ENCODE measurements around the gene DAPK1.

- TF ChIP-seq CTCF (IDR thresholded peaks at IDR 0.05), result no peak
- no peak for TF ChIP-seq POLR2A (IDR thresholded peaks at IDR 0.05)
Observed at GRCh38 chr9:87570000-87570908, 72.6 kb downstream of the DAPK1 start.

Measured in adrenal gland (tissue), 5 donors.